ENCODE results near the gene OTUD3.

GRCh38 chr1:19893687-19894086 is 11.5 kb downstream of the OTUD3 start:
- TF ChIP-seq CTCF (optimal IDR thresholded peaks at IDR 0.05 in 1 of 3, IDR thresholded peaks at IDR 0.05 in 1 of 3, conservative IDR thresholded peaks at IDR 0.05 in 1 of 3; ENCODE audit: extremely low read depth in 1 of 3, insufficient read depth in 2 of 3, low read length in 3 of 3) (no peak), EZH2 (IDR thresholded peaks at IDR 0.05; ENCODE audit: low read length) (no peak)

Data from keratinocyte (primary cell).